PC-3 (cell line): ENCODE measurements around the gene R3HDM4.

Experiments used
- CTCF ChIP-seq: fragments of 300-600 bp; sonication (generic); conservative IDR thresholded peaks from 2 replicates; pipeline ENCODE4 v1.5.1; 2017; ENCODE audit warnings: antibody characterized with exemption, low read depth, mild to moderate bottlenecking, low read length
- EZH2 ChIP-seq: fragments of 300-600 bp; sonication (generic); IDR thresholded peaks from one replicate; pipeline ENCODE4 v1.6.1; 2017; ENCODE audit warnings: antibody characterized with exemption, mild to moderate bottlenecking, low read length; ENCODE audit not compliant: unreplicated experiment

DNA sequence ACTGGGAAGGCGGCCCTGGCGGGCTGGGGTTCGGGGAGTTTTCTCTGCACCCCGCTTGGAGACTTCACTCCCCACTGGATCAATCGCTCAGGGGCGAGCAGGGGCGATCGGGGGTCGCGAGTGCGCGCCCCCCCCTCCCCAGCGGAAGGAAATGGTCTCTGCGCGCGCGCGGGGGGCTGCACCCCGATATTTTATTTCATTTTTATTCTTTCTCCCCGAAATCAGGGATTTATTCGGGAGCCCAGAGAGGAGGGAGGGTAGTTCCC lies 13.2 kb upstream of the R3HDM4 start:
- TF ChIP-seq CTCF, result no peak
- no peak for TF ChIP-seq EZH2
